ENCODE results near the gene SLC5A2. TPM values are rescaled to one million over a fixed set of nuclear protein-coding genes. Genes with fewer than 3 reads are reported as not detected.

Gene SLC5A2
- total and polyA plus RNA-seq, 2 of the 13 experiments (the other 11 are each of a cell fraction or from before 2014, with no cell fraction given), result 0.24 to 0.97 TPM

GRCh38 chr16:31472709-31473203, 10.2 kb upstream of the SLC5A2 start (continued):
- TF ChIP-seq ZFP91 (CRISPR knock-in tag; IDR thresholded peaks at IDR 0.05; ENCODE audit: borderline replicate concordance) (peak; percentile 35; the same call in 1 of the 2 replicates), FOXK2 (IDR thresholded peaks at IDR 0.05) (no peak), FOXC1 (CRISPR knock-in tag; IDR thresholded peaks at IDR 0.05; ENCODE audit: borderline replicate concordance) (no peak), KDM4B (CRISPR knock-in tag; IDR thresholded peaks at IDR 0.05) (no peak), ZNF451 (CRISPR knock-in tag; IDR thresholded peaks at IDR 0.05) (no peak), MYC (CRISPR knock-in tag; IDR thresholded peaks at IDR 0.05; ENCODE audit: borderline replicate concordance) (no peak), TFE3 (CRISPR knock-in tag; IDR thresholded peaks at IDR 0.05) (no peak), ZNF720 (CRISPR knock-in tag; IDR thresholded peaks at IDR 0.05) (0 out of 2 replicates have a peak, but pooled peaks have one; percentile 42), PHF20 (CRISPR knock-in tag; IDR thresholded peaks at IDR 0.05) (no peak), RFX3 (CRISPR knock-in tag; IDR thresholded peaks at IDR 0.05) (no peak), NFAT5 (CRISPR knock-in tag; IDR thresholded peaks at IDR 0.05) (no peak), ZNF563 (CRISPR knock-in tag; IDR thresholded peaks at IDR 0.05) (no peak), PLSCR1 (CRISPR knock-in tag; IDR thresholded peaks at IDR 0.05; ENCODE audit: borderline replicate concordance) (no peak), ZNF800 (CRISPR knock-in tag; IDR thresholded peaks at IDR 0.05) (no peak), EED (CRISPR knock-in tag; IDR thresholded peaks at IDR 0.05) (0 out of 2 replicates have a peak, but pooled peaks have one; percentile 36)
